IPS-15b (cell line): Measurements from ENCODE around the gene RBM20.

Experiments
- H3K27me3 ChIP-seq: one replicate; pipeline ENCODE4 v1.6.1; 2013; ENCODE audit warnings: low read length; ENCODE audit not compliant: control insufficient read depth, insufficient read depth
- H3K36me3 ChIP-seq: one replicate; pipeline ENCODE4 v1.6.1; 2013; ENCODE audit warnings: low read length; ENCODE audit not compliant: control insufficient read depth, insufficient read depth
- H3K4me1 ChIP-seq: one replicate; pipeline ENCODE4 v1.6.1; 2013; ENCODE audit warnings: mild to moderate bottlenecking, low read length; ENCODE audit not compliant: control insufficient read depth, insufficient read depth
- H3K4me3 ChIP-seq: one replicate; pipeline ENCODE4 v1.5.1; 2013; ENCODE audit warnings: low read depth, low read length
- H3K9ac ChIP-seq: one replicate; pipeline ENCODE4 v1.6.1; 2013; ENCODE audit warnings: low read depth, mild to moderate bottlenecking, low read length
- H3K9me3 ChIP-seq: one replicate; pipeline ENCODE4 v1.6.1; 2013; ENCODE audit warnings: mild to moderate bottlenecking, low read length; ENCODE audit not compliant: control insufficient read depth, insufficient read depth

RBM20 gene

GRCh38 chr10:110843031-110843430 lies 198.9 kb downstream of the RBM20 start:
- H3K4me3 ChIP-seq: no peak overlapping the region
- no peaks in the 10 kb centered on the region for H3K9me3 ChIP-seq
- no peaks in the 10 kb centered on the region for H3K4me1 ChIP-seq
- H3K9ac ChIP-seq: no peak overlapping the region
- no peaks in the 10 kb centered on the region for H3K27me3 ChIP-seq
- no peaks in the 10 kb centered on the region for H3K36me3 ChIP-seq

- Histone ChIP-seq H3K36me3 (no peaks in the 10 kb centered on the region), H3K4me1 (no peaks in the 10 kb centered on the region), H3K27me3 (no peaks in the 10 kb centered on the region), H3K4me3 (no peak overlapping the region), H3K9me3 (no peaks in the 10 kb centered on the region), H3K9ac (no peak overlapping the region)
Observed at GRCh38 chr10:110843796-110844616, 199.9 kb downstream of the RBM20 start.

- Histone ChIP-seq H3K4me1 (no peaks in the 10 kb centered on the region), H3K36me3 (no peaks in the 10 kb centered on the region), H3K27me3 (no peaks in the 10 kb centered on the region), H3K9ac (no peak overlapping the region), H3K4me3 (no peak overlapping the region), H3K9me3 (no peaks in the 10 kb centered on the region)
Observed at GRCh38 chr10:110844617-110844881, 200.4 kb downstream of the RBM20 start.

- Histone ChIP-seq H3K9ac (no peak overlapping the region), H3K4me3 (no peak overlapping the region), H3K27me3 (no peaks in the 10 kb centered on the region), H3K4me1 (no peaks in the 10 kb centered on the region), H3K36me3 (no peaks in the 10 kb centered on the region), H3K9me3 (no peaks in the 10 kb centered on the region)
Observed at GRCh38 chr10:110845192-110845755, 201.1 kb downstream of the RBM20 start.

- no peak overlapping the region for H3K4me3 ChIP-seq
- no peaks in the 10 kb centered on the region for H3K27me3 ChIP-seq
- no peaks in the 10 kb centered on the region for H3K9me3 ChIP-seq
- no peak overlapping the region for H3K9ac ChIP-seq
- no peaks in the 10 kb centered on the region for H3K36me3 ChIP-seq
- H3K4me1 ChIP-seq: no peaks in the 10 kb centered on the region
Observed at GRCh38 chr10:110845756-110846620, 201.9 kb downstream of the RBM20 start.

GRCh38 chr10:110847374-110847773 lies 203.2 kb downstream of the RBM20 start:
- no peaks in the 10 kb centered on the region for H3K27me3 ChIP-seq
- H3K4me1 ChIP-seq: no peaks in the 10 kb centered on the region
- no peak overlapping the region for H3K4me3 ChIP-seq
- no peaks in the 10 kb centered on the region for H3K9me3 ChIP-seq
- H3K36me3 ChIP-seq: no peaks in the 10 kb centered on the region
- no peak overlapping the region for H3K9ac ChIP-seq

GRCh38 chr10:110848106-110848505 lies 204.0 kb downstream of the RBM20 start:
- Histone ChIP-seq H3K4me1 (no peaks in the 10 kb centered on the region), H3K27me3 (no peaks in the 10 kb centered on the region), H3K36me3 (no peaks in the 10 kb centered on the region), H3K4me3 (no peak overlapping the region), H3K9me3 (no peaks in the 10 kb centered on the region), H3K9ac (no peak overlapping the region)

GRCh38 chr10:110850099-110850498 lies 206.0 kb downstream of the RBM20 start:
- H3K9ac ChIP-seq: no peak overlapping the region
- H3K4me1 ChIP-seq: no peaks in the 10 kb centered on the region

GRCh38 chr10:110851020-110851612 lies 207.0 kb downstream of the RBM20 start:
- Histone ChIP-seq H3K4me3 (no peak overlapping the region), H3K36me3 (no peaks in the 10 kb centered on the region), H3K4me1 (no peaks in the 10 kb centered on the region), H3K9me3 (no peaks in the 10 kb centered on the region), H3K27me3 (no peaks in the 10 kb centered on the region), H3K9ac (no peak overlapping the region)

More at GRCh38 chr10:110850099-110850498, 206.0 kb downstream of the RBM20 start:
- Histone ChIP-seq H3K36me3 (no peaks in the 10 kb centered on the region), H3K27me3 (no peaks in the 10 kb centered on the region), H3K4me3 (no peak overlapping the region), H3K9me3 (no peaks in the 10 kb centered on the region)

- Histone ChIP-seq H3K4me3 (no peak overlapping the region), H3K9ac (no peak overlapping the region), H3K27me3 (no peaks in the 10 kb centered on the region), H3K36me3 (no peaks in the 10 kb centered on the region), H3K9me3 (no peaks in the 10 kb centered on the region), H3K4me1 (no peaks in the 10 kb centered on the region)
Observed at GRCh38 chr10:110852255-110852896, 208.2 kb downstream of the RBM20 start.

GRCh38 chr10:110852947-110853346 lies 208.8 kb downstream of the RBM20 start:
- Histone ChIP-seq H3K9me3 (no peaks in the 10 kb centered on the region), H3K4me3 (no peak overlapping the region), H3K36me3 (no peaks in the 10 kb centered on the region), H3K27me3 (no peaks in the 10 kb centered on the region), H3K9ac (no peak overlapping the region), H3K4me1 (no peaks in the 10 kb centered on the region)
